ENCODE data around the gene AURKB.
A peak's percentile ranks its signal among the peaks of the same experiment; 100 is the strongest.
"Not testable (repeated sequence)": the region's sequence is repeated elsewhere in the genome, so short reads cannot be mapped to it uniquely, and the experiment has no call there.

Gene AURKB

DNA sequence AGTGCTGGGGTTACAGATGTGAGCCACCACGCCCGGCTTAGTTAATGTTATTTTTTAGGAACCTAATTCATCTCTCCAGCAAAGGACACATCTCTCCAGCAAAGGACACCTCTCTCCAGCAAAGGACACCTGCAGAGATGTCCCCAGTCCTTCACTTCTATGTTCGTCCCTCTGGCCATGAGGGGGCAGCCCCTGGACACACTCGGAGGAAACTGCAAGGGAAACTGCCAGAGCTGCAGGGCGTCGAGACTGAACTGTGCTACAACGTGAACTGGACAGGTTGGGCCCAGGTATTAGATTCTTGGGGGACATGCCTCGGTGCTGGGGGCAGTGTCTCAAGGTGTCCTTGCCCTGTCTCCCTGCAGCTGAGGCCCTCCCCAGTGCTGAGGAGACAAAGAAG lies 43.4 kb upstream of the AURKB start:
- Histone ChIP-seq H3K27me3 (ENCODE audit: insufficient read depth, low read length, poor library complexity, severe bottlenecking) (no peaks in the 10 kb centered on the region), H3K4me1 (ENCODE audit: insufficient read depth, low read length, poor library complexity, severe bottlenecking) (peaks cover 17% of the 10 kb centered on the region), H3K9me3 (ENCODE audit: insufficient read depth, low read depth, low read length) (no peaks in the 10 kb centered on the region), H3F3A (ENCODE audit: low read depth) (peaks cover 2% of the 10 kb centered on the region; the same call in 1 of the 2 replicates), H2AFZ (ENCODE audit: low read length) (no peak overlapping the region), H3K79me2 (ENCODE audit: insufficient read depth, low read length) (peaks cover 29% of the 10 kb centered on the region), H3K36me3 (ENCODE audit: insufficient read depth, low read length) (peaks cover 34% of the 10 kb centered on the region; the same call in 1 of the 2 replicates), H3K4me2 (ENCODE audit: low read depth, low read length, poor library complexity, severe bottlenecking) (no peak overlapping the region), H4K20me1 (ENCODE audit: insufficient read depth, low read length, poor library complexity, severe bottlenecking) (peaks cover 5% of the 10 kb centered on the region), H3K9ac (ENCODE audit: low read depth, low read length, poor library complexity, severe bottlenecking) (no peak overlapping the region), H3K4me3 (ENCODE audit: low read length, poor library complexity, severe bottlenecking) (no peak overlapping the region), H3K9me2 (replicated peaks; ENCODE audit: low read depth, low read length) (no peaks in the 10 kb centered on the region)
- TF ChIP-seq, protein P1, sequence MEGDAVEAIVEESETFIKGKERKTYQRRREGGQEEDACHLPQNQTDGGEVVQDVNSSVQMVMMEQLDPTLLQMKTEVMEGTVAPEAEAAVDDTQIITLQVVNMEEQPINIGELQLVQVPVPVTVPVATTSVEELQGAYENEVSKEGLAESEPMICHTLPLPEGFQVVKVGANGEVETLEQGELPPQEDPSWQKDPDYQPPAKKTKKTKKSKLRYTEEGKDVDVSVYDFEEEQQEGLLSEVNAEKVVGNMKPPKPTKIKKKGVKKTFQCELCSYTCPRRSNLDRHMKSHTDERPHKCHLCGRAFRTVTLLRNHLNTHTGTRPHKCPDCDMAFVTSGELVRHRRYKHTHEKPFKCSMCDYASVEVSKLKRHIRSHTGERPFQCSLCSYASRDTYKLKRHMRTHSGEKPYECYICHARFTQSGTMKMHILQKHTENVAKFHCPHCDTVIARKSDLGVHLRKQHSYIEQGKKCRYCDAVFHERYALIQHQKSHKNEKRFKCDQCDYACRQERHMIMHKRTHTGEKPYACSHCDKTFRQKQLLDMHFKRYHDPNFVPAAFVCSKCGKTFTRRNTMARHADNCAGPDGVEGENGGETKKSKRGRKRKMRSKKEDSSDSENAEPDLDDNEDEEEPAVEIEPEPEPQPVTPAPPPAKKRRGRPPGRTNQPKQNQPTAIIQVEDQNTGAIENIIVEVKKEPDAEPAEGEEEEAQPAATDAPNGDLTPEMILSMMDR (conservative IDR thresholded peaks at IDR 0.05; ENCODE audit: low read length): peak; percentile 49
- TF ChIP-seq EZH2phosphoT487 (IDR thresholded peaks at IDR 0.05; ENCODE audit: borderline replicate concordance): no peak

DNA sequence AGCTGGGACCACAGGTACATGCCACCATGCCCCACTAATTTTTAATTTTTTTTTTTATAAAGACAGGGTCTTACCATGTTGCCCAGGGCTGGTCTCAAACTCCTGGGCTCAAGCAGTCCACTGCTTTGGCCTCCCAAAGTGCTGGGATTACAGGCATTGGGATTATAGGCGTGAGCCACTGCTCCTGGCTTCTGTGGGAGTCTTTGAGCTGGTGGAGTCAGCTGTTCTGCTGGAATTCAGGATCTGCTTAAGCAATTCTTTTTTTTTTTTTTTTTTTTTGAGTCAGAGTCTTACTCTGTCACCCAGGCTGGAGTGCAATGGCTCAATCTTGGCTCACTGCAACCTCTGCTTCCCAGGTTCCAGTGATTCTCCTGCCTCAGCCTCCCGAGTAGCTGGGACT lies 41.0 kb upstream of the AURKB start:
- H3K4me3 ChIP-seq (ENCODE audit: low read length, poor library complexity, severe bottlenecking); H3K27me3 ChIP-seq (ENCODE audit: insufficient read depth, low read length, poor library complexity, severe bottlenecking); H3K4me2 ChIP-seq (ENCODE audit: low read depth, low read length, poor library complexity, severe bottlenecking); H3K9ac ChIP-seq (ENCODE audit: low read depth, low read length, poor library complexity, severe bottlenecking); H3K9me3 ChIP-seq (ENCODE audit: insufficient read depth, low read depth, low read length); H3K9me2 ChIP-seq (replicated peaks; ENCODE audit: low read depth, low read length); H3F3A ChIP-seq (ENCODE audit: low read depth); H2AFZ ChIP-seq (ENCODE audit: low read length); H4K20me1 ChIP-seq (ENCODE audit: insufficient read depth, low read length, poor library complexity, severe bottlenecking): not testable (repeated sequence)
- Histone ChIP-seq H3K36me3 (ENCODE audit: insufficient read depth, low read length) (peaks cover 18% of the 10 kb centered on the region; the same call in 1 of the 2 replicates), H3K79me2 (ENCODE audit: insufficient read depth, low read length) (peaks cover 32% of the 10 kb centered on the region), H3K4me1 (ENCODE audit: insufficient read depth, low read length, poor library complexity, severe bottlenecking) (peaks cover 22% of the 10 kb centered on the region)

DNA sequence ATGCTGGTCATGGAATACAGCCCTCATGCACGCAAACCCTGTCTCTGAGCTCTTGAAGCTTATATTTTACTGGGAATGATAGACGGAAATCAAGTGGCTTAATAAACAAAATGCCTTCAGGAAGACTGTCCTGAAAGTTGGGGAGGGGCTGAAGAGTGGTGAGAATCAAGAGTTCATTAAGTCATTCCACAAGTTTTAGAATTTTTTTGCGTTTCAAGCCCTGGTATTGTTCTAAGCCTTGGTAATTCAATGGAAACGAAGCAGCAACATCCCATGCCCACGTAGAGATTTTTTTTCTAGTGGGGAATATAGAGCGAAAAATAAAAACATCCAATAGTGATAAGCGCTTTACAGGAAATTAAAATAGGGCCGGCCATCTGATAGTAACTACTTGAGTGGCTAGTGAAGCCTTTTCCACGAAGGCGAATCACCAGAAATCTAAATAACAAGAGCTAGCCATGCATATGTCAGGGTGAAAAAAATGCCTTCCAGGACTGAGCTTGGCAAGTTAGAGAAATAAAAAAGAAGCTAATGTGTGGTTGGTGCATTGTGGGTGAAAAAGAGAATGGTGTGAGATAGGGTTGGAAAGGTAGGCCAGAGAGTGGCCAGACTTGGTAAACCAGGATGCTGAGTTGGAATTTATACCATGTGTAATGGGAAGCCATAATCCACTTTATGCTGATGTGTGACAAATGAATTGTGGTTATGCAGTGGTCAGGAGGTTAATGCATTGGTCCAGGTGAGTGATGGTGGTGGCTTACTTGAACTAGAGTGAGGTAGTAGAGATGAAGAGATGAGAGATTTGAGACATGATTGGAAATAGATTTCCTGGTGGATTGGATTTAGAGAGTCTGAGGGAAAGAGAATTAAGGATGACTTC lies 39.5 kb upstream of the AURKB start:
- Histone ChIP-seq H3K9me3 (ENCODE audit: insufficient read depth, low read depth, low read length) (no peaks in the 10 kb centered on the region), H3K4me3 (ENCODE audit: low read length, poor library complexity, severe bottlenecking) (peak overlapping the region; percentile 89), H3K79me2 (ENCODE audit: insufficient read depth, low read length) (peaks cover 48% of the 10 kb centered on the region), H3K4me1 (ENCODE audit: insufficient read depth, low read length, poor library complexity, severe bottlenecking) (peaks cover 26% of the 10 kb centered on the region), H3K36me3 (ENCODE audit: insufficient read depth, low read length) (peaks cover 3% of the 10 kb centered on the region; the same call in 1 of the 2 replicates), H3F3A (ENCODE audit: low read depth) (peaks cover 7% of the 10 kb centered on the region; the same call in 1 of the 2 replicates), H4K20me1 (ENCODE audit: insufficient read depth, low read length, poor library complexity, severe bottlenecking) (peaks cover 5% of the 10 kb centered on the region), H2AFZ (ENCODE audit: low read length) (peak overlapping the region; percentile 92), H3K9me2 (replicated peaks; ENCODE audit: low read depth, low read length) (no peaks in the 10 kb centered on the region), H3K27me3 (ENCODE audit: insufficient read depth, low read length, poor library complexity, severe bottlenecking) (no peaks in the 10 kb centered on the region), H3K4me2 (ENCODE audit: low read depth, low read length, poor library complexity, severe bottlenecking) (peak overlapping the region; percentile 97), H3K9ac (ENCODE audit: low read depth, low read length, poor library complexity, severe bottlenecking) (peak overlapping the region; percentile 88)
- no peak for TF ChIP-seq EZH2phosphoT487 (IDR thresholded peaks at IDR 0.05; ENCODE audit: borderline replicate concordance)

DNA sequence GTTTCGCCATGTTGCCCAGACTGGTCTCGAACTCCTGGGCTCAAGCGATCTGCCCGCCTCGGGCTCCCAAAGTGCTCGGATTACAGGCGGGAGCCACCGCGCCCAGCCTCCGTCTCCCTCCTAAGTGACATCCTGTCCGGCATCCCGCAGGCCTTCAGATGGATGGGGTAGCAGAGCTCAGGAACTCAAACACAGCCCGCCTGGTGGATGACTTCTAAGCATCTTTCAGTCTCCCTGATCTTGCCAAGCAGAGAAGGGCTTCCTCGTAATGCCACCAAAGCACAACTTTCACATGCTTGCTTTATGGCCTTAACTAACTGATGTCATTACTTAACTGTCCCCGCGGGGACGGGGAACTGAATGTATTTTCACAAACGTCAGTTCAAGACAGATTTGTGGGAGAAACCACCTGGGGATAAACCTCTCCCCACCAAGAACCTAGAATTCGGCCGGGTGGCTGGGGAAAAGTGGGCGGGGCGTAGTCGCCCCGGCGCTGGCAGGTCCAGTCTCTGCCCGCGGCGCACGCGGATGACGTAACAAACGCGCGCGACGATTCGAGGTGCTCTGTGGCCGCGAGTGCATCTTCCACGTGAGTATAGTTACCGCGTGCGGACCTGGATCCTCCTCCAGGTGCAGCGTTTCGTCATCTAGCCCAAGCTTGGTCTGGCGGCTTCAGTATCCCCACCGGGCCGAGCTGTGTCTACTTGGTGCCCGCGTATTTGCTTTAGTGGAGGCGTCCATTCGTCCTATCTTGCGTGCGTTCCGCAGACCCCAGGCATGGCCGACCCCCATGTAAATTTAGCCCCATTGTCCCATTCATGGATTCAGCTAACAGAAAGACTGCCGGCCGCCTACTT lies 38.6 kb upstream of the AURKB start, which contains the start of gene PFAS:
Gene PFAS, plus strand, starts transcription at position 539 of the 857 bp plus-strand sequence. CDS start 4,649 bp downstream, outside the sequence.
- peaks cover 8% of the 10 kb centered on the region for H4K20me1 ChIP-seq (ENCODE audit: insufficient read depth, low read length, poor library complexity, severe bottlenecking)
- H3K79me2 ChIP-seq (ENCODE audit: insufficient read depth, low read length): peaks cover 56% of the 10 kb centered on the region
- no peaks in the 10 kb centered on the region for H3K9me2 ChIP-seq (replicated peaks; ENCODE audit: low read depth, low read length)
- peak within 1 kb of the TSS; percentile 97 for H2AFZ ChIP-seq (ENCODE audit: low read length)
- H3K9ac ChIP-seq (ENCODE audit: low read depth, low read length, poor library complexity, severe bottlenecking): peak within 1 kb of the TSS; percentile 88
- peaks cover 29% of the 10 kb centered on the region for H3K4me1 ChIP-seq (ENCODE audit: insufficient read depth, low read length, poor library complexity, severe bottlenecking)
- H3K27me3 ChIP-seq (ENCODE audit: insufficient read depth, low read length, poor library complexity, severe bottlenecking): no peaks in the 10 kb centered on the region
- no peak for TF ChIP-seq EZH2phosphoT487 (IDR thresholded peaks at IDR 0.05; ENCODE audit: borderline replicate concordance)
- TF ChIP-seq, protein P1 (conservative IDR thresholded peaks at IDR 0.05; ENCODE audit: low read length): no peak
- peak within 1 kb of the TSS; percentile 97 for H3K4me2 ChIP-seq (ENCODE audit: low read depth, low read length, poor library complexity, severe bottlenecking)
- H3F3A ChIP-seq (ENCODE audit: low read depth): peaks cover 7% of the 10 kb centered on the region; the same call in 1 of the 2 replicates
- peak within 1 kb of the TSS; percentile 89 for H3K4me3 ChIP-seq (ENCODE audit: low read length, poor library complexity, severe bottlenecking)
- no peaks in the 10 kb centered on the region for H3K9me3 ChIP-seq (ENCODE audit: insufficient read depth, low read depth, low read length)
- H3K36me3 ChIP-seq (ENCODE audit: insufficient read depth, low read length): no peaks in the 10 kb centered on the region; the same call in 1 of the 2 replicates
